ENCODE measurements around the gene ZNF587.

DNA sequence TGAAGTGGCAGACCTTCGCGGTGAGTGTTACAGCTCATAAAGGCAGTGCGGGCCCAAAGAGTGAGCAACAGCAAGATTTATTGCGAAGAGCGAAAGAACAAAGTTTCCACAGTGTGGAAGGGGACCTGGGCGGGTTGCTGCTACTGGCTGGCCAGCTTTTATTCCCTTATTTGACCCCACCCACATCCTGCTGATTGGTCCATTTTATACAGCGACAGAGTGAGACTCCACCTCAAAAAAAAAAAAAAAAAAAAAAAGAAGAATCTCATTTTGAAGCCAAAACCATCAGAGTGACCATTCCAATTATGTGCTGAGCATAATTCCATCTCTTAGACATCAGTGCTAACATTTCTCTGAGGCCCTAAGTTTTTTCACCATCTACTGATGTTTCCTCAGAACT lies 33.0 kb upstream of the ZNF587 start:
- TF ChIP-seq, protein P1, sequence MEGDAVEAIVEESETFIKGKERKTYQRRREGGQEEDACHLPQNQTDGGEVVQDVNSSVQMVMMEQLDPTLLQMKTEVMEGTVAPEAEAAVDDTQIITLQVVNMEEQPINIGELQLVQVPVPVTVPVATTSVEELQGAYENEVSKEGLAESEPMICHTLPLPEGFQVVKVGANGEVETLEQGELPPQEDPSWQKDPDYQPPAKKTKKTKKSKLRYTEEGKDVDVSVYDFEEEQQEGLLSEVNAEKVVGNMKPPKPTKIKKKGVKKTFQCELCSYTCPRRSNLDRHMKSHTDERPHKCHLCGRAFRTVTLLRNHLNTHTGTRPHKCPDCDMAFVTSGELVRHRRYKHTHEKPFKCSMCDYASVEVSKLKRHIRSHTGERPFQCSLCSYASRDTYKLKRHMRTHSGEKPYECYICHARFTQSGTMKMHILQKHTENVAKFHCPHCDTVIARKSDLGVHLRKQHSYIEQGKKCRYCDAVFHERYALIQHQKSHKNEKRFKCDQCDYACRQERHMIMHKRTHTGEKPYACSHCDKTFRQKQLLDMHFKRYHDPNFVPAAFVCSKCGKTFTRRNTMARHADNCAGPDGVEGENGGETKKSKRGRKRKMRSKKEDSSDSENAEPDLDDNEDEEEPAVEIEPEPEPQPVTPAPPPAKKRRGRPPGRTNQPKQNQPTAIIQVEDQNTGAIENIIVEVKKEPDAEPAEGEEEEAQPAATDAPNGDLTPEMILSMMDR (IDR thresholded peaks at IDR 0.05; ENCODE audit: poor library complexity) = no peak
- TF ChIP-seq EZH2 (IDR thresholded peaks at IDR 0.05; ENCODE audit: borderline replicate concordance) = no peak
- no peak for TF ChIP-seq EZH2phosphoT487 (IDR thresholded peaks at IDR 0.05; ENCODE audit: low read depth, severe bottlenecking, unreplicated experiment)
